ENCODE results near the gene CMTM4.

DNA sequence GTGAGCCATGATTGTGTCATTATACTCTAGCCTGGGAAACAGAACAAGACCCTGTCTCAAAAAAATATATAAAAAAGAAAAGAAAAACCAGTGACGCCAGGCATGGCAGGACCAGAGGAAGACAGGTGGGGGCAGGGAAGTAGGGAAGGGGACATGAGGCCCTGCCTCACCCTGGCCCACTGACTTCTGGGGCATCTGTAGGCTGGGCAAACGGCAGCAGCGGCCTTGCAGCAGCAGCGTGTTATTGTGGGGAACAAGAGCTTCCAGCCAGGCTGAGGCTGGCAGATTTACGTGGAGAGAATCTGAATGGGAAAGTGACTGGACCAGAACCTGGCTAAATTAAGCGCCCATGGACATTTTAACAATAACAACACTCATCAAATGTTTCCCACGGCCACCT, 19.4 kb downstream of the CMTM4 start:
- TF ChIP-seq, protein P1, sequence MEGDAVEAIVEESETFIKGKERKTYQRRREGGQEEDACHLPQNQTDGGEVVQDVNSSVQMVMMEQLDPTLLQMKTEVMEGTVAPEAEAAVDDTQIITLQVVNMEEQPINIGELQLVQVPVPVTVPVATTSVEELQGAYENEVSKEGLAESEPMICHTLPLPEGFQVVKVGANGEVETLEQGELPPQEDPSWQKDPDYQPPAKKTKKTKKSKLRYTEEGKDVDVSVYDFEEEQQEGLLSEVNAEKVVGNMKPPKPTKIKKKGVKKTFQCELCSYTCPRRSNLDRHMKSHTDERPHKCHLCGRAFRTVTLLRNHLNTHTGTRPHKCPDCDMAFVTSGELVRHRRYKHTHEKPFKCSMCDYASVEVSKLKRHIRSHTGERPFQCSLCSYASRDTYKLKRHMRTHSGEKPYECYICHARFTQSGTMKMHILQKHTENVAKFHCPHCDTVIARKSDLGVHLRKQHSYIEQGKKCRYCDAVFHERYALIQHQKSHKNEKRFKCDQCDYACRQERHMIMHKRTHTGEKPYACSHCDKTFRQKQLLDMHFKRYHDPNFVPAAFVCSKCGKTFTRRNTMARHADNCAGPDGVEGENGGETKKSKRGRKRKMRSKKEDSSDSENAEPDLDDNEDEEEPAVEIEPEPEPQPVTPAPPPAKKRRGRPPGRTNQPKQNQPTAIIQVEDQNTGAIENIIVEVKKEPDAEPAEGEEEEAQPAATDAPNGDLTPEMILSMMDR (IDR thresholded peaks at IDR 0.05), result no peak
- TF ChIP-seq EZH2 (IDR thresholded peaks at IDR 0.05; ENCODE audit: borderline replicate concordance, insufficient read depth, low read depth, low read length, poor library complexity, severe bottlenecking), result no peak

Data from B cell (primary cell).